GM04504 (cell line): ENCODE results near the gene C1orf226.
"Not testable (repeated sequence)": the region's sequence is repeated elsewhere in the genome, so short reads cannot be mapped to it uniquely, and the experiment has no call there.

Experiments
- DNase-seq: peaks from one replicate; pipeline ENCODE4 v3.0.0-alpha.2; 2012; ENCODE audit warnings: low read depth

The C1orf226 gene

GRCh38 chr1:162407539-162407938 is 26.0 kb downstream of the C1orf226 start:
- DNase-seq = no peak

- DNase-seq = no peak
Observed at GRCh38 chr1:162412002-162412401, 30.5 kb downstream of the C1orf226 start, which contains the start of gene SH2D1B. Gene SH2D1B, minus strand, starts transcription at chr1:162412136. Its CDS starts 120 bp downstream, at chr1:162412016.

GRCh38 chr1:162416215-162416614 is 34.7 kb downstream of the C1orf226 start:
- no peak for DNase-seq

- DNase-seq = no peak
Observed at GRCh38 chr1:162416909-162417308, 35.4 kb downstream of the C1orf226 start.

GRCh38 chr1:162417650-162418049 is 36.1 kb downstream of the C1orf226 start:
- no peak for DNase-seq

- DNase-seq = not testable (repeated sequence)
Observed at GRCh38 chr1:162418584-162418983, 37.1 kb downstream of the C1orf226 start.

- DNase-seq = not testable (repeated sequence)
Observed at GRCh38 chr1:162419450-162419931, 38.0 kb downstream of the C1orf226 start.

GRCh38 chr1:162420120-162420519 is 38.6 kb downstream of the C1orf226 start:
- DNase-seq = no peak

GRCh38 chr1:162421258-162422164 is 40.0 kb downstream of the C1orf226 start:
- DNase-seq = no peak

GRCh38 chr1:162422662-162423375 is 41.3 kb downstream of the C1orf226 start:
- DNase-seq = no peak

- DNase-seq = no peak
Observed at GRCh38 chr1:162430583-162430982, 49.1 kb downstream of the C1orf226 start.

- DNase-seq = not testable (repeated sequence)
Observed at GRCh38 chr1:162432977-162433713, 51.6 kb downstream of the C1orf226 start.
